Neural cell (in vitro differentiated cells): Measurements from ENCODE around the gene PTTG1IP.

Experiments used
- EP300 ChIP-seq: fragments of 450-650 bp; conservative IDR thresholded peaks from 2 replicates; pipeline ENCODE4 v1.6.1; 2014; ENCODE audit warnings: antibody characterized with exemption, mild to moderate bottlenecking, moderate library complexity; ENCODE audit not compliant: poor library complexity, severe bottlenecking
- MXI1 ChIP-seq: fragments of 450-650 bp; conservative IDR thresholded peaks from 2 replicates; pipeline ENCODE4 v1.6.1; 2014; ENCODE audit warnings: antibody characterized with exemption, mild to moderate bottlenecking; ENCODE audit not compliant: poor library complexity, severe bottlenecking
- POLR2AphosphoS5 ChIP-seq: IDR thresholded peaks from 2 replicates; pipeline ENCODE4 v1.6.1; 2012
- RAD21 ChIP-seq: fragments of 450-650 bp; conservative IDR thresholded peaks from 2 replicates; pipeline ENCODE4 v1.6.1; 2014; ENCODE audit warnings: antibody characterized with exemption, mild to moderate bottlenecking, moderate library complexity
- TF ChIP-seq, protein P1 (sequence below): fragments of 450-650 bp; IDR thresholded peaks from 2 replicates; pipeline ENCODE4 v1.5.1; 2014; ENCODE audit warnings: antibody characterized with exemption, mild to moderate bottlenecking, moderate library complexity; ENCODE audit not compliant: poor library complexity, severe bottlenecking

GRCh38 chr21:44870748-44871495 lies 2.6 kb downstream of the PTTG1IP start:
- TF ChIP-seq POLR2AphosphoS5 (no peak), RAD21 (no peak), EP300 (no peak), MXI1 (no peak)
- TF ChIP-seq, protein P1, sequence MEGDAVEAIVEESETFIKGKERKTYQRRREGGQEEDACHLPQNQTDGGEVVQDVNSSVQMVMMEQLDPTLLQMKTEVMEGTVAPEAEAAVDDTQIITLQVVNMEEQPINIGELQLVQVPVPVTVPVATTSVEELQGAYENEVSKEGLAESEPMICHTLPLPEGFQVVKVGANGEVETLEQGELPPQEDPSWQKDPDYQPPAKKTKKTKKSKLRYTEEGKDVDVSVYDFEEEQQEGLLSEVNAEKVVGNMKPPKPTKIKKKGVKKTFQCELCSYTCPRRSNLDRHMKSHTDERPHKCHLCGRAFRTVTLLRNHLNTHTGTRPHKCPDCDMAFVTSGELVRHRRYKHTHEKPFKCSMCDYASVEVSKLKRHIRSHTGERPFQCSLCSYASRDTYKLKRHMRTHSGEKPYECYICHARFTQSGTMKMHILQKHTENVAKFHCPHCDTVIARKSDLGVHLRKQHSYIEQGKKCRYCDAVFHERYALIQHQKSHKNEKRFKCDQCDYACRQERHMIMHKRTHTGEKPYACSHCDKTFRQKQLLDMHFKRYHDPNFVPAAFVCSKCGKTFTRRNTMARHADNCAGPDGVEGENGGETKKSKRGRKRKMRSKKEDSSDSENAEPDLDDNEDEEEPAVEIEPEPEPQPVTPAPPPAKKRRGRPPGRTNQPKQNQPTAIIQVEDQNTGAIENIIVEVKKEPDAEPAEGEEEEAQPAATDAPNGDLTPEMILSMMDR: no peak
